GM04504 (cell line): Measurements from ENCODE around the gene HOMER3.

Source experiments
- DNase-seq: peaks from one replicate; pipeline ENCODE4 v3.0.0-alpha.2; 2012; ENCODE audit warnings: low read depth

HOMER3 gene

DNA sequence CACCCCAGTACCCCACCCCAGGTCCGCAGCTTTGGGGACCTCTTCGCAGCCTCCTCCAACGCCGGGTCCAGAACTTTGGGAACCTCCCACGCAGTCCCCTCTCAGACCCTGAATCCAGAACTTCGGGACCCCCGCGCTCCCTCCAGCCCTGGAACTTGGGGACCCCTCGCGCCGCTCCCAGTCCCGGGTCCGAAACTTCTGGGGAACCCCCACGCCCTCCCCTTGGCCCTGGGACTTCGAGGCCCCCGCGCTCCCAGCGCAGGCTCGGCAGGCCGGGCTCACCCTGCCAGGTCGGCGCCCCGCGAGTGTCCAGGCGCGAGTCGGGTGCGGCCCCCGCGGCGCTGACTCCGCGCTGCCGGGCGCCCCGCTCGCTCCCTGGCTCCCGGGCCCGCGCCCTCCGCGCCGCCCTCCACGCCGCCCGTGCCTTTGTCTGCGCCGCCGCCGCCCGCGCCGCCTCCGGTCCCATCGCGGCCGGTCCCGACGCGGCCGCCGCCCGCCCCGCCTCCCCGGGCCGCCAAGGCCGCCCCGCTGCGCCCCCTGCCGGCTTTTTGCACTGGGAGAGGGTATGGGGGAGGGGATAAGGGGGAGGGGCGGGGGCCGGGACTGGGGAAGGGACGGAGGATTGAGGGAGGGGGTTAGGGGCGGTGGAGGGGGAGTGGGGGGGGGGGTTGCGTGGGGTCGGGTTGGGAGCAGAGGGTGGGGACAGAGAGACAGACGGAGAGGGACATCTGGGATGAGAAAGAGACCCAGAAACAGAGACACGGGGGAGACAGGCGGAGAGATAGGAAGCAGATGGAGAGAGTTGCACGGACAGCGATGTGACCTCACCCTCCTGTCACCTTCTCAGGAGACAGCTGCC, at the start of gene HOMER3:
Gene HOMER3 (minus strand): TSS at position 449 of the 859 bp plus-strand sequence. CDS start 2,235 bp downstream, outside the sequence.
- no peak for DNase-seq

DNA sequence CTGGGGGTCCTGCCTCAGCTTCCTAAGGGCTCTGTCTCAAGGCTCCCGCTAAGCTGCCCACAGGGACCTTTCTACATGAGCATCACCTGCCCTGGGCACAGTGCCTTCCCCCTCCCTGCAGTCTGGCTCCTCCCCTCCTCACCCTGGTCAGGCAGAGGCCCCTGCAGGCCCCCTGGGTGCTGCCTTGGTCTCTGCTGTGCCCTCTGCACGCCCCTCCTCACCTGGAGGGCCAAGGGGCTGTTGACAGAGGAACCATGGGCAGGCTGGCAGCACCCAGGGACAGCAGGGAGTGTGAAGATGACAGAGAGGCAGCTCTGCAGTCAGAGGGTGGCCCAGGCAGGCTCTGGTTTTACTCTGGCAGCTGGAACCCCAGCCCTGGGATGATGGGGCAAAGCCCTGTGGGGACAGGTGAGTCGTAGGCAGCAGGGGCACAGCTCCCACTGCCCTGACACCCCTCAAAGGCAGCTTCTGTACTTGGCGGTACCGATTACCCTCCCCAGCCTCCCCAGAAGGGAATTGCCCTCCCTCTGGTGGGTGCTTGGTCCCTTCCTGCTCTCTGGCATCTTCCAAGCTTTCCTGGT, 49.2 kb upstream of the HOMER3 start:
- DNase-seq = no peak

DNA sequence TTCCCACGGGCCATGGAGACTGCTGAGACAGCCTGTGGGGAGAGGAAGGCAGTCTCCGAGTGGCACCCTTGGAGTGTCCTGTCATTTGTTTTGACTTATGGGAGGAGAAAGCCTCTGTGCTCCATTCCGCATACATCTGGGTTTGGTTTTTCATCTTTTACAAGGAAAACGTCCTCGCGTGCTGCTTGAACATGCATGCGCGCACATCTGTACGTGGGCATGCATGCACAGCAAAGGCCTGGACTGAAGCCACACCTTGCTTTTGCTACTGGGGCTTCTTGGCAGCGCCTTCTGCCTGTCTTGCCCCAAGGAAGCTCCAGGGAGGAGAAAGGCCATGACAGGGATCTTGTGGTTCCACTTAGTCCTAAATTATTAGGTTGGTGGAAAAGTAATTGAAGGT, 48.3 kb upstream of the HOMER3 start:
- no peak for DNase-seq

DNA sequence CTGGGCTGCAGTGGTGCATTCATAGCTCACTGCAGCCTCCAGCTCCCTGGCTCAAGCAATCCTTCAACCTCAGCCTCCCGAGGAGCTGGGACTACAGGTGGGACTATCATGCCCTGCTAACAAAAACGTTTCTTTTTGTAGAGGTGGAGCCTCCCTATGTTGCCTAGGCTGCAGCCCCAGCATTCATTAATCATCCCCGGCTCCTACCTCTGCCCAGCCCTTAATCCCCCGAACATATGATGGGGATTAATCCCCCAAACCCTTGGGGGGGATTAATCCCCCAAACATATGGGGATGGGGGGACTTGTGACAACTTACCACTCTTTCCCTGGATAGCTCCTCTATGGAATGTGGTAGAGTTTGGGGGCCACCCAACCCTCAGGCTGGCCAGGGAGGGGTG, 46.4 kb upstream of the HOMER3 start:
- no peak for DNase-seq

DNA sequence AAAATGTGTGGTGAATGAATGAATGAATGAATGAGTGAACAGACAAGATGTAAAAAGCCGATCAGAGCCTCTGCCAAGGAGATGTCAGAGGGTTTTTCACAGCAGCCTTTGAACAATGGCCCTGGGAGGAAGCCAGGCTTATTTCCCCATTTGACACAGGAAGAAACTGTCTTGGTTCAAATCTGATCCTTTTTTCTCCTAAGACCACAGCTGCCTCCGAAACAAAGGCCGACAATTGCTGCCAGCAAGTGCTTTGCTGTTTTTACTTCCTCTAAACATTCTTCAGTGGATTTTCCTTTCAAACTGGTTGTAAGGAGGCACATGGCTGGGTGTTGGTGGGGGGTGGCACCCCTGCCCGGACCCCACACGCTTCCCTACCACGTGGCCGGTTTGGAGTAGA, 44.2 kb upstream of the HOMER3 start:
- no peak for DNase-seq

DNA sequence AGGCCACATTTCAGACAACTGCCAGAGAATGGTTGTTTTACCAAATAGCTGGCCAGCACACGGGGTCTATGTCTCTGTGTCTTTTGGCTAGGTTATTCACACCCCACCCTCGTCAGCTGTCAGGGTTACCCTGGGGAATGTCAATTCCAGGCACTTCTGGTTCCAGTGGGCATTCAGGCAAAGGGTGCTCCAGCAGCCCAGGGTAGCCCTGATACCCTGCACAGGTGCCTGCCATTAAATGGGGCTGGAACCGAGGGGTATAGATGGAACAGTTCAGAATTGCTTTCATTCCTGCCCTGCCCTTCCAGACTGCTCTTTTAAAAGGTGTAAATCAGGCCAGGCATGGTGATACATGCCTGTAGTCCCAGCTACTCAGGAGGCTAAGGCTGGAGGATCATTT, 43.2 kb upstream of the HOMER3 start:
- DNase-seq = no peak

DNA sequence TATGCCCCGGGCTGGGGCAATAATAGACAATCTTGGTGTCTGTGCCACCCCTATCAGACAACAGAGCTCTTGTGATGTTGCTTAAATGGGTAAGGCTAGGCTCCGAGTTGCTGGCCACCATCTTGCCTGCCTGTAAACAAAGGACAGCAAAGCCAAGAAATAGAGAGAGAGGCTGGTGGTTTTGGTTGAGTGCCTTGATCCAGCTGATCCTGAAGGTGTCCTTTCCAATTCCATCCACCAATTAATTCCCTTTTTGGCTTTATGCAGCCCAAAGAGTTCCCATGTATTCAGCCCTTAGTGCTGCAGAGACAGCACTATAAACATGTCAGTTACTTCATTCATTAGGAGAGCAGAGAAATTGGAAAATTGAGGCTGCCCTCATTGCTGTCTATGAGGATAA, 41.7 kb upstream of the HOMER3 start:
- DNase-seq = no peak

DNA sequence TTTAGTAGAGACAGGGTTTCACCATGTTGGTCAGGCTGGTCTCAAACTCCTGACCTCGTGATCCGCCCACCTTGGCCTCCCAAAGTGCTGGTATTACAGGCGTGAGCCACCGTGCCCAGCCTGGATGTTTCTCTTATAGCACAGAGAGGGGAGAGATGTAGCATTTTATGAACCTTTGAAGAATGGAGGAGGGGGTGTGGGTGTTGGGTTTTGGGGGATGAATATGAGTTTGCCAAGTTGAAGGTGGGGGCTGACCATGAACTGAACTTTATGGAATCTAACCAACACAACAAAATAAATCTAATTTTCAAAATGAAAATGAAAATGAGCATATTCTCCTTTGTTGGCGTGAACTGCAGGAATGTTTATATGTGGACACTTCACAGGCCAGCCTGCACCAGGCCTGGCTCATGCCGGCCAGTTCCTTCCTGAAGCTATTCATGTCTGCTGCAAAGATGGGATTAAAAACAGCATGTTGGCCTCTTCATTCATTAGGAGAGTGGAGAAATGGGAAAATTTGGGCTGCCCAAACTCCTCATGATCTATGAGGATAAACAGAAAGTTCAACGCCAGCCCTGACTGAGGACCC, 39.5 kb upstream of the HOMER3 start:
- DNase-seq = no peak

DNA sequence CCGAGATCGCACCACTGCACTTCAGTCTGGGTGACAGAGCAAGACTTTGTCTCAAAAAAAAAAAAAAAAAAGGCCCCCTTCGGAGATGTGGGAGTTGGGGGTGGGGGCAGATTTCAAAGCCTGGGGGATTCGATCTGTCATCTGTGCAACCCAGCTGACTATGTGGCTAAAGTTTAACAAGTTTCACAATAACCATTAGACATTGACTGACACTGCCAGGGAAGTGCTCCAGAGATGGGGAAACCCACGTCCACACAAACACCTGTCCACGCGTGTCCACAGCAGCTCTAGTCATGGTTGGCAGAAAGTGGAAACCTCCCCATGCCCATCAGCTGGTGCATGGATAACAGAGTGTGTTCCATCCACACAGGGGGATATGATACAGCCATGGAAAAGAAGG, 37.6 kb upstream of the HOMER3 start:
- DNase-seq = no peak

DNA sequence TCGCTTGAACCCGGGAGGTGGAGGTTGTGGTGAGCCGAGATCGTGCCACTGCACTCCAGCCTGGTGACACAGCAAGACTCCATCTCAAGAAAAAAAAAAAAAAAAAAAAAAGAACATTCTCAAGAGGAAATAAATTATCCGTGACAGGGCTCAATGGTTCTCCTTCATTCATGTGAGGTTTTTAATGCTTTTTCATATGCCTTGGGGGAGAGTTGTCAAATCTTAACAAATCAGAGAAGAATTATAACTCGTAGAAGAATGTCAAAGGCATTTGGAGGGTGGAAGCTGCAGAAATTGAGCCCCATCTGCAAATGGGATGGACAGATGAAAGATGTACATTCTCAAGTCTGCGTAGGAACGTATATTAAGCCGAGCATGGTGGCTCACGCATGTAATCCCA, 34.9 kb upstream of the HOMER3 start:
- DNase-seq = no peak

DNA sequence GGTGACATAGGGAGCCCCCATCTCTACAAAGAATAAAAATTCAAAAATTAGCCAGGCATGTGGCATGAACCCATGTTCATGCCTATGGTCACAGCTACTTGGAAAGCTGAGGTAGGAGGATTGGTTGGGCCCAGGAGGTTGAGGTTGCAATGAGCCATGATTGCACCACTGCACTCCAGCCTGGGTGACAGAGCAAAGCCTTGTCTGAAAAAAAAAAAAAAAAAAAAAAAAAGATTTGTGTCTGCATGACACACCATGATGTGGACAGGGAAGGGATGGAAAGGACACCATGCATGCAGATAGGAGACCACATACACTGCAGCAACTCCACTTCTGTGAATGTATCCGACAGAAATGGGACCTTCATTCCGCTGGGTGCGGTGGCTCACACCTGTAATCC, 34.0 kb upstream of the HOMER3 start:
- peak; percentile 3 for DNase-seq

DNA sequence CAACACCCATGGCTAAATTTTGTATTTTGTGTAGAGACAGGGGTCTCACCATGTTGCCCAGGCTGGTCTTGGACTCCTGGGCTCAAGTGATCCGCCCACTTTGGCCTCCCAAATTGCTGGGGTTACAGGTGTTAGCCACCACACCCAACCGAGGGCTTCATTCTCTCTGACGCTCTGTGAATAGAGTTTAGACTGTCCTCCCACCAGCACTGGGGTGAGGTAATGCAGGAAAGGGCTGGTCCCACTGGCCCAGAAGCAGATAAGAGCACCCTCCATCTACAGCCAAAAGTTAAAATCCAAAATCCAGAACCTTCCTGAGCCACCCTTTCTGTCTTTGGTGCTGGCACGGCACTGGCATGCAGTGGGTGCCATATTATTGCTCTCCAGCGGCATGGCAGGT, 31.8 kb upstream of the HOMER3 start:
- DNase-seq = no peak

DNA sequence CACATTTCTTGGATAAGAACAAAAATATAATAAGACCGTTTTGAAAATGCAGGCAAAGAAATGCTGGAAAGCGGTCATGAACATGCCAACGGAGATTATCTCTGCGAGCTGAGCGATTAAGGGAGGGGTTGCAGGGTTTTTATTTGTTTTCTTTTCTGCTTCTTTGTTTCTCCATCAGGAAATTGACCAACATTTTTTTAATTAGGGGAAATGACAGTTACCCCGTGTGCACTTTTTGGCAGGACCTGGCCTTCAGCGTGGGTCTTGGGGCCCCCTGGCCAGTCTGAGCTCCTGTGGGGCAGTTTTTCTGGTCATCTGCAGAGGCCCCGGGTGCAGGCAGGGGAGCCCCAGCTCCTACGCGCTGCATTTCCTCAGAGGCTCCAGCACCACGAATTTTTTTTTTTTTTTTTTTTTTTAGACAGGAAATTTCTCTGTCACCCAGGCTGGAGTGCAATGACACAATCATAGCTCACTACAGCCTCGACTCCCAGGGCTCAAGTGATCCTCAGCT, 31.3 kb upstream of the HOMER3 start:
- DNase-seq = peak; percentile 6

DNA sequence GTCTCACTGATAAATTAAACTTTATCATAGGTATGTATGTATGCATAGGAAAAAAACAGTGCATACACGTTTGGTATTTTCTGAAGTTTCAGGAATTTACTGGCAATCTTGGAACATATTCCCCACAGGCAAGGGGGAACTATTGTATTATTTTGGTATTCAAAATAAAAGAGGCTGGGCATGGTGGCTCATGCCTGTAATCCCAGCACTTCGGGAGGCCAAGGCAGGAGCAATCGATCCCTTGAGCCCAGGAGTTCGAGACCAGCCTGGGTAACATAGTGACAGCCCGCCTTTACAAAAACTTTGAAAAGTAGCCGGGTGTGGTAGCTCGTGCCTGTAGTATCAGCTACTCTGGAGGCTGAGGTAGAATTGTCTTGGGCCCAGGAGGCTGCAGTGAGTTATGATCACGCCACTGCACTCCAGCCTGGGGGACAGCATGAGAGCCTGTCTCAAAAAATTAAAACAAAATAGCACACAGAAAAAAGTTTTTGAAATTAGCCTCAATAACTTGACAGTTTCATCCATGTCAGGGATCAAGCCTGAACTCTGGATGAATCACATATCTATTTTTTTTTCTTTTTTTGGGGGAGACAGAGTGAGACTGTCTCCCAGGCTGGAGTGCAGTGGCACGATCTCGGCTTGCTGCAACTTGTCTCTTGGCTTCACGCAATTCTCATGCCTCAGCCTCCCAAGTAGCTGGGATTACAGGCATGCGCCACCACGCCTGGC, 29.1 kb upstream of the HOMER3 start:
- no peak for DNase-seq

DNA sequence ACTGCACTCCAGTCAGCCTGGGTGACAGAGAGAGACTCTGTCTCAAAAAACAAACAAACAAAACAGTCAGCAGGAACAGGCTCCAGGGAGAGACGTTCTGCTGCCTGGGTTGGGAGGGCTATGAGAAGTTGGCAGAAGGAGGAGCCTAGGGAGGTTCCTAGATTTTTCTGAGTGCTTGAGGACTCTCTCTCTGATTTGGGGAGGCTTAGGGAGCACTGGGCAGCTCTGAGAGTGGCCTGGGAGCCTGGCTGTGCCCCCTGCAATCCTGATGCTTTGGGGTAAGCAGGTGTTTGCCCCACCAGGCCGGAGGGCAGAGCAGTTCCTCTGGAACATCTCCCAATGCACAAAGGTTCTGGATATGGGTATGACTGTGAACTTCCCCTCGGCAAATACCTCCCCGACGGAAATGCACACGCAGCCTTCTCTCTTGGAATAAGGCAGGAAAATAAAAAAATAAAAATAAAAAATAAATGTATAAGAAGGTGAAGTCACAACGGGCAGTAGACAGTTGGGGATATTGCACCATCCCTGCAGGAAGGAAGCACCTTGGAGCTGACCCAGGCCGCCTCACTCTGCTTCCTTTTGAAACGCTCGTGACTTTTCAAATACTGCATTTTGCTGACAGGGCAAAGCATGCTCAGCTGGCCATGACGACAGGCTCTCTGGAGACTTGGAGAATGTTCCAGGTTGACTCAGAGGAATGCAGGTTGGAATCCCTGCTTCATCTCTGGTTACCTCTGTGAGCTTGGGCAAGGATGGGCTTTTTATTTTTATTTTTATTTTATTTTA, 26.5 kb upstream of the HOMER3 start:
- DNase-seq = peak; percentile 13

DNA sequence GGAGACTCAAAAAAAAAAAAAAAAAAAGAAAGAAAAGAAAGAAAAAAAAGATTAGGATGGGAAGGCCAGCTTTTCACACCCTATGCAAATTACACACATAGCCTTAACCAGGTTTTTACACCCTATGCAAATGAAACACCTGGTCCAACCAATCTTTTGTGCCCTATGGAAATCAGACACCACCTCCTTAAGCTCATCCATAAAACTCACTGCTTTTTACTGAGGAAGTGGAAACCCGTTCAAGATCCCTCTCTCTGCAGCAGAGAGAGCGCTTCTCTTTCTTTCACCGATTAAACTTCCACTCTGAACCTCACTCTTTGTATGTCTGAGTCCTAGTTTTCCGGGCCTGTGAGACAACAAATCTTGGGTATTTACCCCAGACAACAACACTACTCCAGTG, 25.3 kb upstream of the HOMER3 start:
- no peak for DNase-seq

DNA sequence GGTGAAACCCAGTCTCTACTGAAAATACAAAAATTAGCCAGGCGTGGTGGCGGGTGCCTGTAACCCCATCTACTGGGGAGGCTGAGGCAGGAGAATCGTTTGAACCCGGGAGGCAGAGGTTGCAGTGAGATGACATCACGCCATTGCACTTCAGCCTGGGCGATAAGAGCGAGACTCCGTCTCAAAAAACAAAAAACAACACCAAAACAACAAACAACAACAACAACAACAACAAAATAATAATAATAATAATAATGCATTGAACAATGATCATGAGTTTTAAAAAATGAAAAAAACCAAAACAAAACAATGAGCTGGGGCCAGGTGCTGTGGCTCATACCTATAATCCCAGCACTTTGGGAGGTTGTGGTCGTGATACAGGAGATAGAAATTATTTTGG, 23.1 kb upstream of the HOMER3 start:
- DNase-seq = no peak

DNA sequence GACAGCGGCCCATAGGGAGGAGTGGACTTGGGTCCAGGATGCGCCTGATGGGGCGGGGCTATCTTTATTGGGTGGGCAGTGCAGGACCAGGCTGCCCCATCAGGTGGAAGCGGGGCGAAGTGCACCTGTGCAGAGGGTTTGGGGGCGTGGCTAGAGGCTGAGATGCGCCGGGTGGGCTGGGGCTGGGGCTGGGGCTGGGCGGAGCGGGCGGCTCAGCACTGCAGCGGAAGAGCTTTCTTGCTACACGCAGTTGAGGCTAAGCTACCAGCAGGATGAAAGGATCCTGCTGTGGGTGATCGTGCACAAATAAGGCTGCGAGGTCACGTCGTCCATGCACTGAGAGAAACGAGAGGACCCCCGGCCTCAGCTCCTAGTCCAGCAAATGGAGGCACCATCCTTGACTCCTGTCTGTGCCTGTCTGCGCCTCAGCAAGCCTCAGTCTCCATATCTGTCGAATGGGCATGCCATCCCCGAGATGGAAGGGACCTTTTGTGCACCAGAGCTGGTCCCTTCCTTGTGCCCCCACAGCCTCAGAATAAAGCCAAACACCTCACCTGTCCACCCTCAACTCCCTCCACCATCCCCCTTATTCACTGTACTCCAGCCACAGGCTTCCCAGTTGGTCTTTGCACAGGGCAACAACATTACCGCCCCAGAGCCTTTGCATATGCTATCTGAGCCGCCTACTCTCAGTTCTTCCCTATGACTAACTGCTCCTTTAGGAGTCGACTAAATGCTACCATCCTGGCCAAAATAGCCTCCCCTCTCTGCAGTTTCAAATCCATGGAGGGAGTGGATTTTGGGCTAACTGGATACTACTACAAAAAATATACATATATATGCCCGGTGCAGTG, 21.0 kb upstream of the HOMER3 start:
- DNase-seq = no peak

DNA sequence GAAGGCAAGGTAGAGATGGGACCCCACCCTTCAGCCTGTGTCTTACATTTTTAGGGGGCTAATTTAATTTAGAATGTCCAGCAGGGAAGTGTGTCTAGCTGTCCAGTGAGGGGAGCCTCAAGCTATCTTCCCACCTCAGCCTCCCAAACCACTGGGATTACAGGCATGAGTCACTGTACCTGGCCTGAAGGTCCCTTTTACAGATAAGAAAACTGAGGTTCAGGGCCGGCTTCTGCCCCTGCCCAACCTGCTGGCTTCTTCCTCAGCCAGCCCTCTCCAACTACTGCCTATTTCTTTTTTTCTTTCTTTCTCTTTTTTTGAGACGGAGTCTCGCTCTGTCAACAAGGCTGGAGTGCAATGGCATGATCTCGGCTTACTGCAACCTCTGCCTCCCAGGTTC, 19.4 kb upstream of the HOMER3 start:
- no peak for DNase-seq

DNA sequence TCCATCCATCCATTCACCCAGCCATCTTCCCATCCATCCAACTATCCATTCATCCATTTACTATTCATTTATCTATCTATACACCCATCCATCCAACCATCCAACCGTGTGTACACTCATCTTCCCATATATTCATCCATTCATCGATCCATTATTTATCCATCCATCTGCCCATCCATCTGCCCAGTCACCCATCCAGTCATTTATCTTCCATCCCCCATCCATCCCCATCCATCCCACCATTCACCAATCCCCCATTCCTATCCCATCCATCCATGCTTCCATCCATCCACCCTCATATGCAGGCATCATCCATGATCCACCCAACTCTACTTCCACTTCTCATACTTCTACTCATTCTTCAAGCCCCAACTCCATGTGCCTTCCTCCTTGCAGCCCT, 14.0 kb upstream of the HOMER3 start:
- DNase-seq = no peak

DNA sequence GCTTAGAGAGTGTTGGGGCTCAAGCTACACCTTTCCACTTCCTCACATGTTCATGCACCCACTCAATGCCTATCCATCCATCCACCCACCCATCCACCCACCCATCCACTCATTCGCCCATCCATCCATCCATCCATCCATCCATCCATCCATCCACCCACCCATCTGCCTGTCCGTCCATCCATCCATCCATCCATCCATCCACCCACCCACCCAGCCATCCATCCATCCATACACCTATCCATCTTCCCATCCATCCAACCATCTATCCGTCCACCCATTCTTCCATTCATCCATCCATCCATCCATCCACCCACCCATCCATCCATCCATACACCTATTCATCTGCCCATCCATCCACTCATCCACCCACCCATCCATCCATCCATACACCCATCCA, 13.1 kb upstream of the HOMER3 start:
- DNase-seq = no peak
